LoVo (cell line): ENCODE results near the gene ITPKC.

Experiments
- DNase-seq: peaks from one replicate; pipeline ENCODE4 v3.0.0-alpha.2; 2016; ENCODE audit warnings: low spot score

ITPKC gene

DNA sequence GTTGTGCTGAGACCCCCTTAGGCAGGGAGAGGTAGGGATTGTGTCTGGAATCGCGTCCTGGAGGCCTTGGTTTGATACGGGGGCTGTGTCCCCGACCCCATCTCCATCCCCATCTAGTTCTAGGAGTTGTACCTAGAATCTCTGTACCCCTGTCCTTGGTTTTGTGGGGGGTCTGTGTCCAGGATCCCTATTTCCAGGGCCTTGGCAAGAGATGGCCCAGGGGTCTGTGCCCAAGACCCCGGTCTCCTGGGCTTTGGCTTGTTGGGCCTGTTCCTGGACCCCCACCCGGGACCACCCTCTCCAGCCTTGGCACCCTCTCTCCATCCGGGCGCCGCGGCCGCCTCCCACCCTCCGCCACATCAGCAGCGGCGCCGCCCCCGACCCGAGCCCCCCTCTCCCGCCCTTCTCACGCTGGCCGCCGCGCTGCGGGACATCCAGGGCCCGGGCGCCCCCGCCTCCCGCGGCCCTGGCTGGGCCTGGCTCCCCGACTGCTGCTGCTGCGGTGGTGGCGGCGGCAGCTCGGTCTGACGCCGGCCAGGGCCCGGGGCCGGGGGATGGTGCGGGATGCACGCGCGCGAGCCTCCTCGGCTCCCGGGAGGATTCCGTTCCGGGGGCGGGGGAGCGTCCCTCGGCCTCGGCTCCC is 26.7 kb upstream of the ITPKC start, which contains the start of gene NUMBL:
Gene NUMBL, minus strand, starts transcription at position 602 of the 643 bp plus-strand sequence. Its CDS starts 168 bp downstream, at position 434.
- DNase-seq = no peak

DNA sequence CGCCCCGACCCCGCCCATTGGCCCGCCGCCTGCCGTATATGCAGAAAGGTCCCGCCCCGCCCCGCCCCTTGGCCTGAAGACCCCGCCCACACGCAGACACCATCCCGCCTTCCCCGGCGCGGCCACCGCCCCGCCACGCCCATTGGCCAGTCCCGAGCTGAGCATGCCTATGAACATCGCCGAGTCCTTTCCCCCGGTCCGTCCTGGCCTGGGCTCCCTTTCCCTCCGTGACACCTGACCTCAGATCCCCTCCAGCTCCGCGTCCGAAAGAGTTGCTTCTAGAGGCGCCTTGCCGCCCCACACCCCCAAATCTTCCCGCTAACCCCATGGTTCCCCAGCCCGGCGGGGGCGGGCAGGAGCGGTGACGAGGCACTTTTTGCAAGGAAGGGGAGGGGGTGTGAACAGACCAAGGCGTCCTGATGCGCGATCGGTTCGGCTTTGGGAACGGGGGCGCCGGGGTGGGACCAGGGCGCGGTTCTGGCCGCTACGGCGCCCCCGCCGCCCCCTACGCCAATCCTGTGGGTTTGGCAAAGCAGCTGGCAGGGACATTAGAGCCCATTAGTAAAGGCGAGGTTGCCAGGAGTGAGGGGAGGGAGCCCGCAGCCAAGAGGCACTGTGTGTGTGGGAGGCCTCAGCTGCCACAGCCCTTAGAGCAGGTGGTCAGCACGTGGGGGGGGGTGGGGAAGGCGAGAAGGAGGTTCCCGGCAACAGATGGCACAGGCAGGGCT is 26.1 kb upstream of the ITPKC start:
- peak; percentile 93 for DNase-seq

DNA sequence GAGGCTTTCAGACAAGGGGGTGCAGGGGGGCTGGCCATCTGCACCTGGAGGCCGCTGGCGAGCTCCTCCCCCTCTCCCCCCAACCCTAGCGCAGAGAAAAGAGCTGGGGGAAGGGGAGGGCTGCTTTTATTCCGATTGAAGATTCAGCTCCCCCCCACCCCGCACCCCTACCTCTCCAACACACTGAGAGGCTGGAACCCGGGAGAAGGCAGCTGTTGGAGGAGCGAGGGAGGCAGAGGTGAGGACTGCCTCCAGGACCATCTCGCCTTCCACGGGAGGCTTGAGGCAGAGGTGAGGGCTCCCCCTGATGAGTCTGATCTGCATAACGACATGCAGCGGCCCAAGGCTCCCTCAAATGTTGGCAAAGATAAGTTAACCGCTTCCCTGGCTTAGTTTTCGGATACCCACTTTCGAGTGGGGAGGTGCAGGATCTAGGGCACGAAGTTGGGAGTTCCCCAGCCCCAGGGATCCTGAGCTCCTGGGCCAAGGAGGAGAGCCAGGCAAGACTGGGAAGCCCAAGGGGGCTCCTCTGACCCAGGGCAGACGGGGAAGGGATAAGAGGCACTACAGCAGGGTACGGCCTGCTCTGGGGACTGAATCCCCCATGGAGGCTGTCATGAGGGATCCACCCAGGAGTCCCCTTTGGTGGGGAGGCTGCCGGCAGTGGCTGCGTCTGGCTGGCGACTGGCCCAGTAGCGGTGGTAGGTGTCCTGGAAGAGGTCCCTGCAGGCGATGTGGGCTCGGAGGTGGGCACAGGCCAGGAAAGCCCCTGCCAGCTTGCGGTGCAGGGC is 25.3 kb upstream of the ITPKC start:
- DNase-seq = no peak

DNA sequence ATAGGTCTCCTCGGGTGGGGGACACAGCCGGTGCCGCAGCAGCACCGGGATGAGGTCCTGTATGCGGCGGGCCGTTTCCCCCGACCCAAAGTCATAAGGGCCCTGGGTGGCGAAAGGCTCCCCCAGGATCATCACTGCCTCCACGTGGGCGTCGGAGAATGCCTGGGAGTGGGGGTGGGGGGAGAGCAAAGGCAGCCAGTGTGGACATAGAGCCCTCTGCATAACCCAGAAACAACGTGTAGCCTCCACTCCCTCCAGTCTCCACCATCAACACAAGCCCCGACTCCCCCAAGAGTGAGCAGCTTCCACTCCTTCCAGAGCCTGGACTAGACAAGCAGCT is 24.7 kb upstream of the ITPKC start:
- no peak for DNase-seq

DNA sequence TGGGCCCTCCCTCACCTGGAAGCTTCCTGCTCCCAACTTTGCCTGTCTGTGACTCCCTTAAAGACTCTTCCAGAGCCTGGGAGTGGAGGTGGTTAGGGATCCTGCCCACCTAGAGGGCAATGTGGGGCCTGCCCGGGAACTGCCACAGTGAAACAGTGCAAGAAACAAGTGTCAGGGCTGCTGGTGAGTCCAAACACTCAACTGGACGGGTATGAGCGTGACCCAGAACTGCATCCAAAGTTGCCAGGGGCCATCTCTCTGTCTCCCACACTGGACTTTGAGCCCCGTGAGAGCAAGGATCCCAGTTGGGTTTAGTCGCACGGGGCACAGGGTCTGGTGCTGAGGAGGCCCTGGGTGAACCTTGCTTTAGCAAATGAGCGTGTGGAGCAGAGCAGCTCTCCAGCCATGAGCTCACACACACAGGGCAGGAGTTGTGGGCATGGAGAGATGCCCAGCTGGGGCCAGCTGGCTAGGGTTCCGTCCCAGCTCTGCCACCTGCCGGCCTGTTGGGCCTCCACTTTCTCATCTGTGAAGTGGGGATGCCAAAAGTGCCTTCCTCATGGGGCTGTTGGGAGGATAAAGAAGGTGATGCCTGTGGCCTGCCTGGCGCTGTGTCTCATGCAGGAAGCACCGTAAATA is 23.6 kb upstream of the ITPKC start:
- DNase-seq = no peak

DNA sequence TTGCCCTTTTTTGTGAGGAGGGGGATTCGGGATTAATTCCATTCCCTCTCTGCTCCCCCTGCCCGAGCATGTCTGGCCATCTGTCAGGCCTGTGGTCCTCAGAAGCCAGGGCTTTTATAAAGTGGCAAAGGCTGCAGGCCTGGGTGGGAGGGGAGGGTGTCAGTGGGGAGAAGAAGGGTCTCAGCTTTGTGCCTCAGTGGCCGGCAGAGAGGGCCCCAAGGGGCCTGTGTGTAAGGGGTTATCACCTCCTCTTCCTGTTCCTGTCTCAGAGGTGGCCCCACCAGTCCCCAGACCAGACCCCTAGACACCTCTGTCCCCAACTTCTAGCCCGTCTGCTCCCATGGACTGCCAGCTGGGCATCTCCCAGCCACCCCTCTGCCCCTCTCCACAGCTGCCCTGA is 23.0 kb upstream of the ITPKC start:
- DNase-seq = no peak

DNA sequence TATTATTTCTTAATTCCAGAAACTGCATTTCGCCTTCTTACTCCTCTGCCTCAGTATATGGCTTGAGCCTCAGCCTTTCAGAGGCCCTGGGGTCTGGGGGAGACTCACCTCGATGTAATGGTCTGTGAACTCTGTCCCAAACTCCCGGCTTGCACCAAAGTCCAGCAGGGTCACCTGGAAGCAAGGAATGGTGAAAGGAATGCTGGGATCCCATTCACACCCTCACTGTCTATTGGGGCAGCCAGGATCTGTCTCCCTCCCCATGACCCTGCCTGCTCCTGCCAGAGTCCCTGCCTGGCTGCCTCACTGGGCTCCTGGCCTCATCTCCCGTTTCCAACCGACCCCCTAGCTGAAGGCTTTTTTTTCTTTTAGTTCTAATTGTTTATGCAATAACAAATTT is 21.0 kb upstream of the ITPKC start:
- no peak for DNase-seq

DNA sequence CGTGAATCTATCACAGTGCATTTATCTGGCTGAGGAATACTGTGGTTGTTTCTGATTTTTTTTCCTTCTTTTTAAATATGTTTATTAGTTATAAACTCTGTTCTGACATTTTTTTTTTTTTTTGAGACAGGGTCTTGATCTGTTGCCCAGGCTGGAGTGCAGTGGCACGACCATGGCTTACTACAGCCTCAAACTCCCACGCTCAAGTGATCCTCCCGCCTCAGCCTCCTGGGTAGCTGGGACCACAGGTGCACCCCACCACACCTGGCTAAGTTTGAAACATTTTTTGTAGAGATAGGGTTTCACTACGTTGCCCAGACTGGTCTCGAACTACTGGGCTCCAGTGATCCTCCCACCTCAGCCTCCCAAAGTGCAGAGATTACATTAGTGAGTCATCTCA is 19.9 kb upstream of the ITPKC start:
- DNase-seq = no peak

DNA sequence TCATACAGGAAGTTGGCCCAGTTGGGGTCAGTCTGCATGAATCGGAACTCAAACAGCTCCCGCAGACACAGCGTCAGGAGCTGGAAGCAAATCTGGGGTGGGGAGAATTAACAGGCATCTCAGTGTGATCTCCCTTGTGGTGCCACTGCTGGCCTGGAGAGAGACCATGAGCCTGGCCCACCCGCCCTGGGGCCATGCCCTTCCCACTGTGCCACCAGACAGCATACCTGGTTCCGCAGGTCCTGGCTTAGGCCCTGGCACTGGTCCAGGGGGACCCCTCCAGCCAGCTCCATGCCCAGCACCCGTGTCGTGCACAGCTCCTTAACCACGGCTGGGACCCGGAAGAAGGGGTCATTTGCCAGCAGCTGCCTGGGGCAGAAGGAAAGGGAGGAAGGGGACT is 16.8 kb upstream of the ITPKC start:
- DNase-seq = no peak

DNA sequence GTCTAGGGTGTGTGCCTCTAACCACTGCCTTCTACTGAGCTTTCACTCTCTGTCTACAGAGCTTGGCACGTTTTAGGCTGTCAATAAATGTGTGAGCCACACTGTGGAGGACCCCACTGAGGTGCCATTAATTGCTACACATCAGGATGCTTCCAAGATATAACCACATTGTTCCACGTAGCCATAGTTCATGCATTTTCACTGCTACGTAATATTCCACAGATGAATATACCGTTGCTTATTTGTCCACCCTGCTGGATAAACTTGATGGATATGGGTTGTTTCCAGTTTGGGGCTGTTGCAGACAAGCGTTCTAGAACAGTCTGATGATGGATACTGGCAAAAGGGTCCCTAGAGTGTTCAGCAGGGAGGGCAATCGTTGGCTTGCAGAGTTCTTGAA is 15.2 kb upstream of the ITPKC start:
- no peak for DNase-seq

DNA sequence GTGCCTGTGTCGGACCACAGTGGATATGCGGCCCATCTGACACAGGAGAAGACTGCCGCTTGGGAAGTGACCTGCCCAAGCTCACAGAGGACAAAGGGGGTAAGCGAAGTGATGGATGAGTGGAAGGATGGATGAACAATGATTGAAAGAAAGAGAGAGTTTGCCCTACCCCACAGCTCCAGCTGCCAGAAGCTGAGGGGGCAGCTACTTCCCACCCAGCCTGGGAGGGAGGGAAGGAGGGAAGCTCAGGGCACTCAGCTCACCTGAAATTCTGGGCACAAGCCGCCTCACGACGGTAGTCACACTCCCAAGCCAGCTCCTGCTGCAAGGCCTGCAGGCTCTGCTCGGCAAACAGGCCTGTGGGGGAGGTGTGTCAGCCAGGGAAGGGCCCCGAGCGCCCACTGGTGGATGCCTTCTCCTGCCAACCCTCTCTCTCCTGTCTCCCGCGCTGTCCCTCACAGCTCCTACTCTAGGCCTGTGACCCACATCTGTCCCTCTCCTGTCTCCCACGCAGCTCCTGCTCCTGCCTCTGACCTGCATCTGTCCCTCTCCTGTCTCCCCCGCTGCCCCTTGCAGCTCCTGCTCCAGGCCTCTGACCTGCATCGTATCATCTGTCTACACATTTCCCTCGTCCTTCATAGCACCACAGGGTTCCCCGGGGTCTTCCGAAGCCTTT is 14.4 kb upstream of the ITPKC start:
- no peak for DNase-seq

DNA sequence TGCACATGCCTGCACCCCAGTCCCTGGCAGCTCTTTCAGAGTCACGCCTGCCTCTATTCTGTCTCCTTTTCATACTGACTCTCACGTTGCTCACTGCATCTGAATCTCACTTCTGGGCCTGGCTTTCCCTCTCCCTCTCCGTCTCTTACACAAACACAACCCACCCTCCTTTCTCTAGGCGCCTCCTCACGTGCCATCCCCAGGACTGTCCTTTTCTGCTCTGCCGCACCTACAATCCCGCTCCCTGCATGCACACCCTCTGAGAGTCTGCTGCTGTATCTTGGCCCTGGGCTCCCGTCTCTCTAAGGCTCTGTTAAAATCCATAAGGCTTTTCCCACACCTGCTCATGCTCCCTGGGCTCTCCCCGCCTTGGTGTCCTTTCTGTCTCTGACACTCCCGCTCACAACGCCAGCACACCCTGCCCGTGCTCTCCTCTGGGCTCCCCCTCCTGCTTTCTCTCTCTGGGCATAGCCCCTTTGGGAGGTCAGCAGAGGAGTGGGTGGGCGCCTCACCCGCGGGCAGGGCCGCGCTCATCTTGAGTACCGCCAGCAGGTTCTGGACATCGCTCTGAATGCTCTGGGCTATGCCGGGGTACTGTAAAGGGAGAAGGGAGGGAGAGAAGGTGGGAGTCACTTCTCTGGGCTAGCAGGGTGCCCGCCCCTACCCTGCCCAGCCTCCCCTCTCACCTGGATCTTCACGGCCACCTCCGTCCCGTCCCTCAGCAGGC is 13.7 kb upstream of the ITPKC start:
- DNase-seq = no peak

DNA sequence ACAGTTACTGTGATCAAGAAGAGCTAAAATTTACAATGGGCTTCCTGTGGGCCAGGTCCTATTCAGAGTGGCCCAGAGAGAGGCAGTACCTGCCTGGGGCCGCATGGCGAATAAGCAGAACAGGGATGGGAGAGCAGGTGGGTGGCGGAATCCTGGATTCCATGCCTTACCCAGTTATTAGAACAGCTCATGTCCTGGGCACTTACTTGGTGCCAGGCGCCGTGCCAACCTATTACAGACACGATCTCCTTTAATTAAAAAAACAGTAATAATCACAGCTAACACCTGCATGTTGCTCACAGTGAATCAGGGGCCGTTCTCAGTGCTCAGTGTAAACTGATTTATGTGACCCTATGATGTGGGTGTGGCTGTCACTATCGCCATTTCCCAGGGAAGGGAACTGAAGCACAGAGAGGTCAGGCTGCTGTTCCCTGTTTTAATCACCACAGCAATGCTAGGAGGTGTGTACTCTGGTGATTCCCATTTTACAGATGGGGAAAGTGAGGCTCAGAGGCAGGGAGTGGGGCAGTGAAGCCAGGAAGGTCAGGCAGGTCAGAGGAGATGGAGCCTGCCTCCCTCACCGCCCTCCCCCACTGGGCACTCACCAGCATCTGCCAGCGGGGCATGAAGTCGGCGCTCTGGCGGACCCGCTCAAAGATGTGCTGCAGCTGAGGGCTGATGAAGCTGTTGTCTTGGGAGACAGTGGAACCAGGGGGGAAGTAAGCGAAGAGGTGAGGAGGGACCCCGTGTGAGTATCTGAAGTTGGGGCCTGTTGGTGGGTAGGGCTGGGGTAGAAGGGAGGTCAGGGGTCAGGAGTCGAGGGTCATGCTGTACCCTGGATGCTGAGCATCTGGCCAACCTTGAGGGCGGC is 12.2 kb upstream of the ITPKC start:
- no peak for DNase-seq

DNA sequence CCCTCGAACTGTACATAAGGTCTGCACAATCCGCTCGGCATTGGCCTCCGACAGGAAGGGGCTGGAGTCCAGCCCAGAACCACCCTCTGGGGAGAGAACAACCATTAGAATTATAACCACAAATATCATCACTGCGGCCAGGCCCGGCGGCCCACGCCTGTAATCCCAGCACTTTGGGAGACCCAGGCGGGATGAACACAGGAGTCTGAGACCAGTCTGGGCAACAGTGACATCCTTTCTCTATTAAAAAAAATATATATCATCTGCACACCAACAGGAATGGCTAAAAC is 11.6 kb upstream of the ITPKC start:
- DNase-seq = no peak

DNA sequence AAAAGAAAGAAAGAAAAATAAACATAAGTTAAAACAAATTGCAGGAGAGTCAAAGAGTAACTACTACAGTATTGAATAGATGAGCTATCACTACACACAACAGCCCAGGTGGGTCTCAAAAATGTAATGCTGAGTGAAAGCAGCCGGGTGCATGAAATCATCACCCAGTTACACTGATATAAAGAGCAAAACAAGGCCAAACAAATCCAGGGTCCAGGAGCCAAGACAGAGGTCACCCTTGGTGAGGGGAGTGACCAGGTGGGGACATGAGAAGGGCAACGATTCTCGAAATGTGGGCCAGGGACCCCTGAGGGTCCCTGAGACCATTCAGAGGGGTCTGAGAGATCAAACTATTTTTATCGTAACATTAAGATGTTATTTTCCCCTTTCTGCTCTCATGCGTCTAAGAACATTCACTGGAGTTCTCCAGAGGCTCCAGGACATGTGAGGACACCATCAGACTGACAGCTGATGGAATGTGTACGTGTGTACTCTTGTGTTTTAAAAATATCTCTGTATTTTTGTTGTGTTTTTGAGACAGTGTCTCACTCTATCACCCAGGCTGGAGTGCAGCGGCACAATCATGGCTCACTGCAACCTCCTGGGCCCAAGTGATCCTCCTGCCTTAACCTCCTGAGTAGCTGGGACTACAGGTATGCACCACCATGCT is 10.8 kb upstream of the ITPKC start:
- DNase-seq = no peak

DNA sequence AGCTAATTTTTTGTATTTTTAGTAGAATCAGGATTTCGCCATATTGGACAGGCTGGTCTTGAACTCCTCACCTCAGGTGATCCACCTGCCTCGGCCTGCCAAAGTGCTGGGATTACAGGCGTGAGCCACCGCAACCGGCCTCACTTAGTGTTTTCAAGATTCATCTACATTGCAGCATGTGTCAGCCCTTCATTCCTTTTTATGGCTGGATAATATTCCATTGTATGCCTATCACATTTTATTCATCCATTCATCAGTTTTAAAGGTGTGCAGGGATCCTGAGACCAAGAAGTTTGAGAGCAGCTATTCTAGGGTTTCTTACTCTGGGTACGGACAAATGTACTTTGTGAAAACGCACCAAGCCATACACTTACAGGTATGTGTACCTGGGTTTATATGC is 9.3 kb upstream of the ITPKC start:
- no peak for DNase-seq

DNA sequence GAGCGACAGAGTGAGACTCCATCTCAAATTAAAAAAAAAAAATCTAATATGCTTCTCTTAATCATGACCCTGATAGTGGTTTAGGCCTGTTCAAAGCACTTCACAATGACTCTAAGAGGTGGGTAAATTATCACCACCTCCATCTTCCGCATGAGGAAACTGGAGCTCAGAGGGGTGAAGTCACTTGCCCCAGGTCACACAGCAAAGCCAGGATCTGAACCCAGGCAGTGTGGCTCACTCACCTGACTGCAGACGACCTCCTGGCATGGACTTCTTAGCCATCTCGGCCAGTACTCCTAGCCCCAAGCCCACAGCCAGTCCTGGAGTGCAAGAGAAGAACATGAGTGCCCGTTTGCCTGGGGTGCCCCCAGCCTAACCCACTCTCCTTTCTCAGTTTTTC is 7.1 kb upstream of the ITPKC start:
- no peak for DNase-seq

DNA sequence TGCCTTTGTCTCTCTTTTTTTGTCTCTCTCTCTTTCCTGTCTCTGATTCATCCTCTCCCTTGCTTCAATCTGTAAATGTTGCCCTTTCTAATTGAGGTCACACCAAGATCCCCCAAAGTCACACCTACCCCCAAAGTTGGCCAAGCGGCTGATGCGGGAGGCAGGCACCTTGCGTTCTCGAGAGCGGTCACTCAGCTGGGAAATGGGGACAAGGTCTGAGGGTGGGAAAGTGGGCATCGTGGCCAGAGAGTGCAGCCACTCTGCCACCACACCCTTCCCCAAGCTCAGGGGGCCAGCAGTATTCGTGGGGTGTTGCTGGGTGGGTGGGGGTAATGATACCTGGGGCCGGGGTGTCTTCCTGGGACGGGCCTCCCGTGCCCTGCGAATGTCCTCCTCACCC is 3.0 kb upstream of the ITPKC start:
- no peak for DNase-seq

DNA sequence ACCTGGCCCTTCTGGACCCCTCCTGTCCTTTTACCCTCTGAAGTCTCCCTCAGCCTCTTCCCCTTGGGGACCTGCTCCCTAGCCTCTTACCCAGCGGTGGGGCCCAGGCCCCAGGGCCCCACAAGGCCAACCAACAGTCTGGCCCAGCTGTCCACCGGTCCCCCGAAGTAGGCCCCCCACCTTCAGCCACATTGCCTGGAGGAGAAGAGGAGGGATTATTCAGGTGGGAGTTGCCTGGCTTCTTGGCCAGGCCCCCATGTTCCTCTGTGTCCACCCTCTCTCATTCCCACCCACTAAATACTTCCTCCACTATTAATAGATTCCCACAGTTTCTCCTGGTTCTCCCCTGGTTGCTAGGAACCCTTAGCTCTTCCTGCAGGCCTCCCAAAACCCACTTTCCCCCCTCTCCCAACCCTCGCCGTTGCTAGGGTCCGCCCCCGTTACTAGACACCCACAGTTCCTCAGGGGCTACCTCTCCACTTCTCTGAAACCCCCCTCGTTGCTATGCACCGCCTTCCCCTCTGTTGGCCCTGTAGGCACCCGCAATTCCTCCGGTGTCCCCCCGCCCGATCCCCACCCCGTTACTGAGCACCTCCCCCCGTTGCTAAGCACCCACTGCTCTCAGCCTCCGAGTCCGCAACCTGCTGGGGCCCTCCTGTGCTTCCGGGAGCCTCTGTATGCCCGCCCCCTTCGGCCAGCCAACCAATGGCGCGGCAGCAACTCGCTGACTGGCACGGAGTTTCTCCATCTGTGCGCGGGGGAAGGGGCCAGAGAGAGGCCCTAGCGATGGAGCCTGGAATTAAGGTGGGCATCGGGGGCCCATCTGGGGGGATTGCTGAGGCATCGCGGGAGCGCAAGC is 2.2 kb upstream of the ITPKC start:
- DNase-seq = peak; percentile 92
